HG02840 (cell line): ENCODE data around the gene PGA3.
"Not testable (repeated sequence)": the region's sequence is repeated elsewhere in the genome, so short reads cannot be mapped to it uniquely, and the experiment has no call there.

Source experiments
- ATAC-seq: cut with Tn5 transposase; IDR thresholded peaks from one replicate; pipeline ENCODE4 v1.9.1; 2021; ENCODE audit warnings: mild to moderate bottlenecking, moderate library complexity, moderate number of reproducible peaks; ENCODE audit not compliant: unreplicated experiment, low FRiP score

Gene PGA3

DNA sequence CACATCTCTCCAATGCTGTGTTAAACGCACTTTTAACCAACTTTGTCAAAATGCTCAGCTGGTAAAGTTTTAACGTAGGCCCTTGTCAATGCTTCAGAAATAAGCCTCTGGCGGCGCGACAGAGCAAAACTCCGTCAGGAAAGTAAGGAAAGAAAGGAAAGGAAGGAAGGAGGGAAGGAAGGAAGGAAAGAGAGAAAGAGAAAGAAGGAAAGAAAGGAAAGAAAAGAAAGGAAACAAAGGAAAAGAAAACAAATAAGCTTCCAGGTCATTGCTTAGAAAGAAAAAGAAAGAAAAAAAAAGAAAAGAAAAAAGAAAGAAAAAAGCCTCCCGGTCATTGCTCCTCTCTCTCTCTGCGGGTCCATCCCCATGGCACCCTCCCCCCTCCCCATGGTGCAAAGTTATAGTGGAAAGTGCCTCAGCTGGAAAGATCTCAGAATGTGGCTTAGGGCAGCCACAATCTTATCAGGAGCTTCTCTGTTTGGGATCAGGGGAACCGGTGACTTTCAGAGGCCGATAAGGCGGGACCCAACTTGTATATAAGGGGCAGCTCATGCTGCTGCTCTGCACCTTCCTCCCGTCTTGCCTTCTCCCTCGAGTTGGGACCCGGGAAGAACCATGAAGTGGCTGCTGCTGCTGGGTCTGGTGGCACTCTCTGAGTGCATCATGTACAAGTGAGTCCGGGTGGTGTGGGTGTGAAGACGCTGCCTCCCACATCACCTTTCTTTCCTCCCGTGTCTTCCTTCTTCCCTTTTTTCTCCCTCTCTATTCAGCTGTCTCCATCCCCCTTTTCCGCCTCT lies at the start of gene PGA3:
Gene PGA3 (plus strand): TSS at position 566 of the 797 bp plus-strand sequence. CDS start 50 bp downstream, at position 616.
- ATAC-seq, result not testable (repeated sequence)

DNA sequence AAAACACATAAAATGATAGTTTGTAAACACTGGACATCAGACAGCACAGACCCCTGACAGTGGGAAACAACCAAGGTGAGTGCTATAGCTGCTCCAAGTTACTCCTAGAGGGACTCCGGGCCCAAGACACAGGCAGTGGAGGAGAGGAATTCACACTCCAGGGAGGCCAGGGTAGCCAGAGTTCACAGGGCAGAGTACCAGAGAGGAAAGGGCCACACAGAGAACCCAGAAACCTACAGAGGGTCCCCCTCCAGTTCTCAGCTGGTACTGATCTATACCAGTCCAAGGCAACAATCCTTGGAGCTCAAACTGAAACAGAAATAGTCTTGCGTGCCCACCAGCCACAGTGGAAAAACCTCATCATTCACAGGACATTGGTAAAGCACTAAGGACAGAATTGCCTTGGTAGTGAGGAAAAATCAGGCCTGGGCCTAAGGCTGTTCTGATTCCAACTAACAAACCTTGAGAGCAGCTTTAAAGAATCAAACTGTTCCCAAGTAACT lies 49.7 kb upstream of the PGA3 start:
- no peak for ATAC-seq

DNA sequence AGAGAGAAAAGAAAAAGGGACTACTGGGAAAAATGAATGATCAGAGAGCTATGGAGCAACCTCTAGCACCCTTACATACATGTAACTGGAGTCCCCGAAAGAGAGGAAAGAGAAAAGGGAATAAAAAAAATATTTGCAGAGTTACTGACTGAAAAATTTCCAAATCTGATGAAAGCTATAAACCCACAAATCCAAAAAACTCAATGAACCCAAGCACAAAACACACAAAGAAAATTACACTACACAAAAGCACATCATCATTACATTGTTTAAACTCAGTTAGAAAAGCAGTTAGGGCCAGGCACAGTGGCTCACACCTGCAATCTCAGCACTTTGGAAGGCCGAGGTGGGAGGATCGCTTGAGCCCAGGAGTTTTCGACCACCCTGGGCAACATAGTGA lies 48.8 kb upstream of the PGA3 start:
- ATAC-seq, result no peak

DNA sequence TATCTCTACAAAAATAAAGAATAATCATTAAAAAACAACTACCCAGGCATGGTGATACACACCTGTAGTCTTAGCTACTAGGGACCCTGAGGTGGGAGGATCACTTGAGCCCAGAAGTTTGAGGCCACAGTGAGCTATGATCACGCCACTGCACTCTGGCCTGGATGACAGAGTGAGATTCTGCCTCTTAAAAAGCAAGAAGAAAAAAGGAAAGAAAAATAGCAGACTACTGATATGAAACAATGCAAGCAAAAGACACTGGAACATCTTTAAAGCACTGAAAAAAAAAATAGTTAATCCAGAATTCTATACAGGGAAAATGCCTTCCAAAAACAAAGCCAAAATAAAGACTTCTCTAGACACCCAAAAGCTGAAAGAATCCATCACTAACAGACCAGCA lies 48.0 kb upstream of the PGA3 start:
- no peak for ATAC-seq

DNA sequence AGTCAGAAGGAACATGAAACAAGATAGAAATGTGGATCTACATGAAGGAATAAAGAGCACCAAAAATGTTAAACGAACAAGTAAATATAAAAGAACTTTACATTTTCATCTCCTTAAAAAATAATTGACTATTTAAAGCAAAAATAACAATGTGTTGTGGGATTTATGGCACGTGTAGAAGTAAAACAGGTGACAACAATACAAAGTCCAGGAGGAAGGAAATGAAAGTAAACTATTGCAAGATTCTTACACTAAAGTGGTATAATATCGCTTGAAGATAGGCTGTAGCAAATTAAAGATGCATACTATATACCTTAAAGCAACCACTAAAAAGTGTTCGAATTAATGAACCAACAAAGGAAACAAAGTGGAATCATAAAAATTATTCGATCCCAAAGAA lies 47.6 kb upstream of the PGA3 start:
- ATAC-seq, result no peak

DNA sequence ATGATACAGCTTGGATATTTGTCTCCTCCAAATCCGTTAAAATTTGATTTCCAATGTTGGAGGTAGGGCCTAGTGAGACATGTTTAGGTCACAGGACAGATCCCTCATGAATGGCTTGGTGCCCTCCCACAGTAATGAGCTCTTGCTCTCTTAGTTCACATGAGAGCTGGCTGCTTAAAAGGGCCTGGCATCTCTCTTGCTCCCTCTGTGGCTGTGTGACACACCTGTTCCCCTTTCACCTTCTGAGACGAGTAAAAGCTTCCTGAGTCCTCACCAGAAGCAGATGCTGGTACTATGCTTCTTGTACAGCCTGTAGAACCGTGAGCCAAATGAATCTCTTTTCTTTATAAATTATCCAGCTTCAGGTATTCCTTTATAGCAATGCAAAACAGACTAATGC lies 45.6 kb upstream of the PGA3 start:
- no peak for ATAC-seq

DNA sequence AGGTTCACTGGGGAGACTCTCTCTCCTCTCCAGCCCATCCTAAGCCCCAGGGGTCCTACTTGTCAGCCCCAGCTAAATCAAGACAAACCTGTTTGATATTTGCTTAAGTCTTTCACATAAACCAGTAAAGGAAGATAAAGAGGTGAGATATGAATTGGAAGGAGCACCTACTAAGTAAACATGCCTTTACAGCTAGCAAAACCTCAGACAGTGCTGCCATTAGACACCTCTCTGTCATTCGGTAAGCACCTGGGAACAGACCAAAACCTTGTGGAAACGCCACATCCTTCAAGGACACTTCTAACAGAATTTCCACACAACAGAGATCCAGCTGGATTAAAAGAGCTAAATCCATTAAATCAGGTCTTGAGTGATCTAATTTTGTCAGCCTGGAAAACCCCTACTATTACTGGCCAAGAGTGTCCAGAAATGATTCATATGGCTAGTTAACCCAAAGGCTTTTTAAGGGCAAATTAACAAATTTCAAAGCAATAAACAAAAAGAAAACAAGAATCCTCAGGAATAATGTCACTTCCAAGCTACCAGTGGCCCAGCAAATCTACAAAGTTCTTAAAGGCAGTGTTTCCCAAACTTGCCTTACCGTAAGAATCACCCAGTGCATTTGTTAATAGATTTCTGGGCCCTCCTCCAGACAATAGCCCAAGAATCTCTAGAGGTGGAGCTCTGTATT lies 44.5 kb upstream of the PGA3 start:
- no peak for ATAC-seq

DNA sequence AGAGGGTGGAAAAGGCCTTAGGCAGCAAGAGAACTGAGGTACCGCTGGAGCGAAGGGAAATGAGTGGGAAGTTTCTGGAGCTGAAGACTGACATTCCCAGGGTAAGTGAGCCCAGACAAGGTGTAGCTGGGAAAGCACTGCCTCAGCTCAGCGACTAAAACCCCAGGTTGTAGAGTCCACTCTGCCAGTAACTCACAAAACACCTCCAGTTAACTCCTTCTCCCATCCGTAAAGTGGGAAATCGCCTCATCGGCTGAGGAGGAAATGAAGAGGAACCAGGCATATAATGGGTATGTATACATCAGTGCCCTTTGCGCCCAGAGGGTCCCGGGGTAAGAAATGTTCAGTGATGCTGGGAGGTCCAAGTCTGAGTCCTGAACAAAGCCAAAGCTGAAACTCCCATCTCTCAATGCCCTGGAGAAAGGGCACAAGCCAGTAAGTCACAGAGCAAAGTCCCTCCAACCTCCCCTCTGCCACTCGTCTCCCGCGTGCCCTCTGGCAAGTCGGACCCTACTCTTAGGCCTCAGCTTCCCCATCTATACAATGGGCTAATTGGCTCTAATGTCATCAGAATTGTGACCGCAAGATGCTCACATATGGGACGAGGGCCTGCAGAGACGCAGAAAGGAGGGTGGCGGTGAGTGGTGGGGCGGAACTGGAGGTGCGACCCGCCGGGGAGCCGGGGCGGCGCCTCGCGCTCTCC lies 42.7 kb upstream of the PGA3 start:
- no peak for ATAC-seq

DNA sequence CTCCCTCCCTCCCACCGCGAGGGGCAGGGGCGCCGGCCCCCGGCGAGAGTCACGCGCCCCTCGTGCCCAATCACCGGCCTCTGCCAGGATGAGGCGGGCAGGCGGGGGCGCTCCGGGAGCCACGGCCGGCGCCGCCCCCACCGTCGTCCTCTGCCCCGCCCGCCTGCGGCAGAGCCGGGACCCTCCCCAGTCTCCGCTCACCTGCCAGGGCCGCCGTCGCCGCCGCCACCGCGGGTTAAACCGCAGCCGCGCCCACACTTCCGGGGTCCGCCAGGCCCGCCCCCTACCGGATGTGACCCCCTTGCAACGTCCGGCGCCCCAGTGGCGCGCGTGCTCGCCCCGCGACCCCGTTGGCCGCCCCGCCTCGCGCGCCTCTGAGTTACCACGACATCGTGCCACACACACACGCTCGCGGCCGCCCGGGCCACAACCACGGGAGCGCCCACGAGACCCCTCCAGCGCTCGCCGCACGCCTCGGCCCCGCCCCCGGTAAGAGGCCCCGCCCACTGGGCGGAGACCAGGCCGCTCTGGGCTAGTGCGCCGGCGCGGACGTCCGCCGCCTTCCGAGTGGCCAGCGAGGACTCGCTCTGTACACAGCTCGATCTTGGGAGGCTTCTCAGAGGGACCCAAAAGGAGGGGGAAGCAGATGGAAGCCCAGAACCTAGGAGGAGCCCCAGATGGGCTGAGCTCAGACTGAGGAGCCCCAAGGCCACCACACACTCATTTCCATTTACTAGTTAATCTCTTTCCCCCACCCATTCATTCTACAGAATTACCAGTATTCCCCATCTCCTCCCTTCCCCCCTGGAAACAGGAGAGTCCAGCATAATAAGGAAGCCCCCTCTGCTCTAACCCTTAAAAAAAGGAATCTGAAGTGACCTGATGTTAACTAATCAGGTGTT lies 41.9 kb upstream of the PGA3 start, which contains the start of gene VPS37C:
Gene VPS37C (minus strand): TSS at position 237 of the 902 bp plus-strand sequence. CDS start 22,597 bp downstream, outside the sequence.
- ATAC-seq, result peak; percentile 79

DNA sequence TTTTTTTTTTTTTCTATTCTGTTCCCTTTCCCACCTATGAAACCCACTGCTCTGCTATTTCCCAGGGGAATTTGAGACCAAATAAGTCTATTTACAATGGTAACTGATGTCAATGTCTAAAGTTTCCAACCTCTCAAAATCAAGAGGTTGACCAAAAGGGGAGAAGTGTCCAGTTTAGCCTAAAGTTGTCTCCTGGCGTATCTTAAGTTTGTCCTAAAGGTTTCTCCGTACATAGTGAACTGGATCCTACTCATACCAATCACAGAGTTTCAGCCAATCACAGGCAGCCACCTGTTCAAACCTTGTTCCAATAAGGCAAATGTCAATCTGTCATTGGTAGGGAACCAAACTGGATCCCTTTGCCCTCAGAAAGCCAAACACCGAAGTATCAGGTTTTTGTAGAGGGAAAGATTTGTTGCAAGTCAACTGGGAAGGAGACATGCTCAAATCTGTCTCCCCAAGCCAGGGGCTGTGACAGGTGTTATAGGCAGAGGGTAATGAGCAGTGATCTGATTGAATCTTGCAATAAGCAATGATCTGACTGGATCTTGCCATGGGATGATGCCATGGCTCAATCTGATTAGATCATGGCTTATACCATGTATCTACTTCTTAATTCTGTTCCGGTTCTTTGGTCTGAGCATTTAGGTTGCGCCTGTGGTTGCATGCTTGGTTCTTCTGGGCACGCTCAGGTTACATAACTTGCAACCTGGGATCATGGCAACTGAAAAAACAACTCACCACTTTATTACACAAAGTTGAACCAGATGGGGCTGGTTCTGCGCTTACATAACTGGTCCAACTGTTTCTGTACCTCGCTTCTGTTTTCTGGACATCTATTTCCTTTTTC lies 41.0 kb upstream of the PGA3 start:
- no peak for ATAC-seq

DNA sequence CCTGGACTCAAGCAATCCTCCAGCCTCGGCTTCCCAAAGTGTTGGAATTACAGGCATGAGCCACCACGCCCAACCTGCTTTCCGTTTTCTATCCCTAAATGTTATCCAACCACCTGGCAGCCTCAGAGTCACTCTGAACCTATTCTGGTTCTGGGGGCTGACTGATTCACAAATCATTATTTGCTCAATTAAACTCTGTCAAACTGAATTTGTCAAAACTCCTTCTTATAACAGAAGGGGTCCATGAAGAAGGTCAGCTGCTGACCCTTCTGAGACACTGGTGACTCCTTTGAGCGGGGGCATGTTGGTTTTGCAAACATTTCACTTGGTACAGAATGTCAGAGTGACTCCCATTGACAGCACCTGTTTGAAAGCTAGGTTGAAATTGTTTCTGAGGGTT lies 40.3 kb upstream of the PGA3 start:
- no peak for ATAC-seq

DNA sequence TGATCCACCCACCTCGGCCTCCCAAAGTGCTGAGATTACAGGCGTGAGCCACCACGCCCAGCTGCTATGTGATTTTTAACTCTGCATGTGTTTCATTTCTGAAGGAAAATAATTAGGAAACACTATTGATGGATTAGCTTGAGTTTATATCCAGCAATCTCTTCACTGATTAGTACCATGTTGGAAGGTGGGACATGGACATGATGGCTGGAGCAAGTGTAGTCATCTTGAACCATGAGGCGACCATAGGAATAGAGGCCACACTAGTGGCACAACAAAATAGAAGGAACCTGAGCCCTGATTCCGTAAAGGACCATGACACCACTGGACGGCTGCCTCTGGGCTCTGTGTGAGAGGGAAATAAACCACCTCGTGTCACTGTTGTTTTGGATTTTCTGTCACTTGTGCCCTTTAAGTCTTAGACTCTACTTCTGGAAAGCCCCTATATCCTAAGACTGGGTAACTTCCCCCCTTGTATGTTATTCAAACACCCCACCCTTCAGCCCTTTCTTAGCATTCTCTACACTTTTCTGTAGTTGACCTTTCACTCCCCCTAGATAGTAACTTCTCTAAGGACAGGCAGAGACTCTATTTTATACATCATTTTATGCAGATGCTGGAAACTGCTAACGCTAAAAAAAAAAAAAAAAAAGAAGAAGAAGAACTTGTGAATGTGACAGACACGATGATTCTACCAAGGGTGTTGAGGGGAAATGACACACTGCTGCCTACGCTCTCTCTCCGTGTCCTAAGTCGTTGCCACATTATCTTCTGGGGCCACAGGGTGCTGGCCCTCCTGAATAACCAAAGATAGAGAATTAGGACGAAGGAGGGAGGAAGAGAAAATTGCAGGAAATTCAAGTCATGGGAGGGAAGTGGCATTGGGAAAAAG lies 39.4 kb upstream of the PGA3 start:
- ATAC-seq, result no peak

DNA sequence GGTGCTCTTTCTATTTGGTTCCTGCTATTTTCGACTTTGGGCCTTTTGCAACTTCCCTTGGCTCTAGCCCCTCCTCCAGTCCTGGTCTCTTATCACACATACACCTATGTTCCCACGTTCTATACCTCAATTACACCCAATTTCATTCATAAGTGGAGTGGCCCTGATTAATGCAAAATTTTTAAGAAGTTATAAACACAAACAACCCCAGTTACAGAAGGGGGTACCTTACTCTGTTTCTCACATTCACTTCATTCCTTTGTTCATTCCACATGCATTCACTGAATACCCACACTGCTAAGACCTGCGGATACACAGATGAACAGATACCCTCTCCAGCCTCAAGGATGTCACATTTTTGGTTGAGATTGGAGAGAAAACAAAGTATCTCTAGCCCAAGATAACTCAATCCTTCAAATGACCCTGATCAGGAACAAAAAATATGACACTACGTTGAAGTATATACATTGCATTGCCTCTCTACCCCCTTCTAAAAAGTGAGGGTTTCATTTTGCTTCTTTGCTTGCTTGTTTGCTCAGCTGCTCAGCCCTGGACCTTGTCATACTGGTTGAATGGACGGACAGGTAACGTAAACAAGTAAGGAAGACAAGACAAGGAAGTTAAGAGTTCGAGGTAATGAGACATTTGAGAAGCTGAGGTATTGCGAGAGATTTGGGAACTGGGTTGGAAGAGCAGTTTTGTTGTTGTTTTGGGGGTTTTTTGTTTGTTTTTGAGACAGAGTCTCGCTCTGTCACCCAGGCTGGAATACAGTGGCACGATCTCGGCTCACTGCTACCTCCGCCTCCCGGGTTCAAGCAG lies 38.5 kb upstream of the PGA3 start:
- no peak for ATAC-seq

DNA sequence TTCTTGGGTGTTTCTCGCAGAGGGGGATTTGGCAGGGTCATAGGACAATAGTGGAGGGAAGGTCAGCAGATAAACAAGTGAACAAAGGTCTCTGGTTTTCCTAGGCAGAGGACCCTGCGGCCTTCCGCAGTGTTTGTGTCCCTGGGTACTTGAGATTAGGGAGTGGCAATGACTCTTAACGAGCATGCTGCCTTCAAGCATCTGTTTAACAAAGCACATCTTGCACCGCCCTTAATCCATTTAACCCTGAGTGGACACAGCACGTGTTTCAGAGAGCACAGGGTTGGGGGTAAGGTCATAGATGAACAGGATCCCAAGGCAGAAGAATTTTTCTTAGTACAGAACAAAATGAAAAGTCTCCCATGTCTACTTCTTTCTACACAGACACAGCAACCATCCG lies 37.5 kb upstream of the PGA3 start:
- ATAC-seq, result not testable (repeated sequence)

DNA sequence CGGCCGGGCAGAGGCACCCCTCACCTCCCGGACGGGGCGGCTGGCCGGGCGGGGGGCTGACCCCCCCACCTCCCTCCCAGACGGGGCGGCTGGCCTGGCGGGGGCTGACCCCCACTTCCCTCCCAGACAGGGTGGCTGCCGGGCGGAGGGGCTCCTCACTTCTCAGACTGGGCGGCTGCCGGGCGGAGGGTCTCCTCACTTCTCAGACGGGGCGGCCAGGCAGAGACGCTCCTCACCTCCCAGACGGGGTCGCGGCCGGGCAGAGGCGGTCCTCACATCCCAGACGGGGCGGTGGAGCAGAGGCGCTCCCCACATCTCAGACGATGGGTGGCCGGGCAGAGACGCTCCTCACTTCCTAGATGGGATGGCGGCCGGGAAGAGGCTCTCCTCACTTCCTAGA lies 37.0 kb upstream of the PGA3 start:
- ATAC-seq, result not testable (repeated sequence)

DNA sequence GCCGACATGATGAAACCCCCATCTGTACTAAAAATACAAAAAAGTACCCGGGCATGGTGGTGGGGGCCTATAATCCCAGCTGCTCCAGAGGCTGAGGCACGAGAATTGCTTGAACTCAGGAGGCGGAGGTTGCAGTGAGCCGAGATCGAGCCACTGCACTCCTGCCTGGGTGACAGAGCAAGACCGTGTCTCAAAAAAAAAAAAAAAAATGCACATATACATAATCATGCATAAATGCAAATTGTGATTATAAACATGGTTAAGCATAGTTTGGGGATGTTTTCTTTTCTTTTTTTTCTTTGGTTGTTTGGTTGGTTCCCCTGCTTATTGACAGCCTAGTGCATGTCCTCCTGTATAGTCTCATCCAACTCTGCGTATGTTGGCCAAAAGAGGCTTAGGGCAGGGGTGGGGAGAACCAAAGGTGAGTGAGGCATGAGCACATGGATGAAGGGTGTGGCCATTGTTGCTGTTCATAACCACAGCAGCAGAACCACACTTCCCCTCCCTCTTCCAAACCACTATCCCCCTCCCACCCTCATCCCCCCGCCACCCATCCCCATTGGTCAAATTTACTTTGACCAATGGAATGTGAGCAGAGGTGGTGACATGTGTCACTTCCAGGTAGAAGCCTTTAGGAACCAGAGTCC lies 35.1 kb upstream of the PGA3 start:
- no peak for ATAC-seq

DNA sequence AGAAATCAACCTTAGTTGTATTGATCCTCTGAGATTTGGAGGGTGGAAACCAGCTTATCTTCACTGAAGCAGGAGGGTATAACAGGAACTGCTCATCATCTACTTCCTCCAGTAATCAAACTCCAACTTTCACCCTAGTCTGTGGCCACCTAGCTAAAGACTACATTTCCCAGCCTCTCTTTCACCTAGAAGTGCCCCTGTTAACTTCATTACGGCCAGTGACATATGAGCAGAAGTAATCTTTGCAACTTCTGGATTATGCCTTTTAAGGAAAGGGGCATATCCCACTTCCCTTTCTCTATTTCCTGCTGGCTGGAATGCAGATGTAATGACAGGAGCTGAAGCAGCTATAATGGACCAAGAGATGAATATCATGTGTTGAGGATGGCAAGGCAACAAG lies 34.5 kb upstream of the PGA3 start:
- ATAC-seq, result no peak
